HG03439 (cell line): ENCODE measurements around the gene FADS6.

Experiments used
- ATAC-seq: cut with Tn5 transposase; IDR thresholded peaks from one replicate; pipeline ENCODE4 v1.9.1; 2021; ENCODE audit warnings: mild to moderate bottlenecking, moderate library complexity; ENCODE audit not compliant: unreplicated experiment

The FADS6 gene

DNA sequence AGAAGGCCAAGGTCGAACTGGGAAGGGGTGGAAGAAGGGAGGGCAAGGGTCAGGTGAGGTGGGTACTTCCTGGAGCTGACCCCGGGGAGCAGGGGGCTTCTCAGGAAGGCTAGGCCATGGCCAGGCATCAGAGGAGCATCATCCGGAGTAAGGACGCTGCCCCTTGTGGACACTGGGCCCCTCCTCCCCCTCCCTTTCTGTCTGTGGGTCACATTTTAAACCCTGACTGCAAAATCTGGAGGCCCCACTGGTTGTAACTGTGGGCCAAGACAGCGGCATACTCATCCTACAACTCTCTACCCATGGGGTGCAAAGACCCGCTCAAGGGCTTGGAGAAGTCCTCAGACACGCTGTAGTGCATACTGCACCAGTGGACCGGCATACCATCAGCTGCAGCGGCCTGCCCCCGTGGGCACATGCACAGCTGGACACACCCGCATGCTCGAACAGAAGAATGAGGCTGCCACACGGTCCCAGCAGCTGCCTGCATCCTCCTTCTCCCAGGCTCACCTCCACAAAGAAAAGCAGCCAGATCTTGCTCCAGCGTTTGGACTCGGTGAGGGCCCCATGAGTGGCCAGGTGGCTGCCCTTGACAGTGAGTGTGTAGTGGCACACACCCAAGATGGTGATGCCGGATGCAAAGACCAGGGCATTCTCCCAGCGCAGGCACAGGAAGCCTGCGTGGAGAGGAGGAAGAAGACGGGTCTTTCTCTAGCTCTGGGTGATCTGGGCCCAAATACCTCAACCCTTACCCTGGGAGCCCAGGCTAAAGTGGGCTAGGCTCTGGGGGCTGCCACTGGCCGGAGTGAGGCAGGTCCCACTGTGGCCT, 1.2 kb downstream of the FADS6 start:
- ATAC-seq, result no peak

DNA sequence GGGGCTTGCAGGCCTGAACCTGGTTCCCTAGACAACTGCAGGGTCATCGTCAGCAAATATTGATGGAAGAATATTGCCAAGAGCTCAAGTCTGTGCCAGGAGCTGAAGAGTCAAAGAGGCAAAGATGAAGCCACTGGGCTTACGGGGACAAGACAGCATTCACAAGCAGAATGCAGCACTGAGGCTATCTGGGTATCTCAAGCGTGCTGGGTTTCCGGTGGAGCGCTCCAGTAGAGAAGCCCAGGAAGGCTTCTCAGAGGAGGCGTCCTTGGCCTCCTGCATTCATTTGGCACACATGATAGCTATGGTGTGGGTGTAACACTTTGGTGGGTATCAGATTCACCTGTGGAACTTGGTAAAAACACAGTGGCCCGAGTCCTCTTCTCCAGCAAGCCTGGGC, 2.9 kb downstream of the FADS6 start:
- no peak for ATAC-seq

DNA sequence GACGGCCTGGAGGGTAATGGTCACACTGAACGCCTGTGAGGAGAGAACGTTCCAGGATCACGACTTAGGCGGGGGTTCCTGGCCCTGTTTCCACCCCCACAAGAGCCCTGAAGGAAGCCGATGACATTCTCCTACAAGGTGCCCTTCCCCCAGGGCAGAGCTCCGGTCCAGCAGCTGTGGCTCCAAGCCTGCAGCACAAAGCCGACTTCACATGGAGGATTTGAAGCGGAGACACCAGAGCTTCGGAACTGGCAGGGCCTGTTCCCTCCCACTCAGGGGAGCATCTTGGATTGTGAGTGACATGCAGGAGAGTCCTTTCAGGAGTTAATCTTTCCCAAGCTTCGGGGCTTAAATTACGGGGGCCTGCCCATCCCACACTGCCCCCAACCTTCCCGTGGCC, 5.0 kb downstream of the FADS6 start:
- ATAC-seq, result no peak

DNA sequence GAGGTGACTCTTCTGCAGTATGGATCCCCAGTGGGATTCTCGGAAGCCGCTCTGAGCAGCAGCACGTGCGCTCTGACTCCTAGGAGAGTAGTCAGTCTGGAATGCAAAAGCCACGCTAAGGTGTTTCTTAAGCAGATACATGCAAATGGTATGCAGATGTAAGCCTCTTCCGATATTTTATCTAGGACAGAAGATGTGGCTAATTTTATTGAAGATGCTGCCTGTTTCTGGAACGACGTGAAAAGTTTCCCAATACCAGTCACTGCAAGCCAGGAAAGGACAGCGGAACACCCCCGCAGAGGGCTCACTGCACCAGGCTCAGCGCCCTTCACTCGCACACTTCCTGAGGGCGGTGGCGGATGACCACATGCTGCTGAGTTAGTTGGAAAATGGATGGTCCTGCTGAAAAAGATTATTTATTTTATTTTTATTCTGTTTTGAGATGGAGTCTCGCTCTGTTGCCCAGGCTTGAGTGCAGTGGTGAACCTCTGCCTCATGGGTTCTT, 10.1 kb downstream of the FADS6 start:
- ATAC-seq, result no peak

DNA sequence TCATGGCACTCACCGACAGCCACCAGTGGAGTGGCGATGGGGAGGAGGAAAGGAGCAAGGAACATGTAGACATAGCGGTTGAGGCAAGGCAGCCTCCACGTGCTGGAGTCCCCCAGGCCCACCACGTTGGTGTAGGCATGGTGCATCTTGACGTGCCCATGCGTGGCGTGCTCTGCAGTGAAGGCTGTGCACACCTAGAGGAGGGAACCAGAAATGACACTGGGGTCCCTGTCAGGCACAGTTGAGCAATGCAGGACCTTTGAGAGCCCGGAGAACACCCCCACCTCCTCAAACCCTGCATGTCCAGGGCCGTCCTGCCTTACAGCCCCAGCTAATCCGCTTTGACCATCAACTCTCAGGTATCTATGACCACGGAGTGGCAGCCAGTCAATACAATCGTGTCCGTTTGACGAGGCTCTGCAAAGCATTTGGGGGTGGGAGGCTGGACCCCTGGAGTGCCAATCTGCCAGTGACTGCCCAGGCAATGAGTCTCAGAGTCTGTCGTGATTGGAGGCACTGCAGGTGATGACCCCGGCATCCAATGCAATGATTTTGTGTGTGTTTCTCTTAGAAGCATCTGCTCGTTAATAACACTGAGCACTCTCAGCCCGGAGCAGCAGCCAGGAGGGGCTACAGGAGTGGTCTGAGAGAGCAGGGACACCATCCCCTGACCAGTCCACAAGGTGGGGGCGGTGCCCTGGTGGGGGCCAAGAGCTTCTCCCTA, 10.8 kb downstream of the FADS6 start:
- no peak for ATAC-seq

DNA sequence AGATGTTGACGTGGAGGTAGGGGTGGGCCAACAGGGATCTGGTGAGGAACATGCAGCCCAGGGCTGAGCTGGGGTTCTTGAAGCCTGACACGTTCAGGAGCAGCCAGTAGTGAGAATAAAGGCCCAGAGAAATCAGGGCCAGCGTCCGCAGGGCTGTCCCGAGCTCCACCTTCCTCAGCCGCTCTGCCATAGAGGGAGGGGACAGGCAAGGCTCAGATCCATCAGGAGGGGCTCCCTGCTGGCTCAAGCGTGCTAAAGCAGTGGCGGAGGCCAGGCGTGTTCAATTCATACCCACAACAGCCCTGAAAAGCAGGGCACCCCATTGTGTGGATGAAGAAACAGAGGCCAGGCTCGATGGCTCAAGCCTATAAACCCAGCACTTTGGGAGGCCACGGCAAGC, 12.4 kb downstream of the FADS6 start:
- ATAC-seq, result no peak

DNA sequence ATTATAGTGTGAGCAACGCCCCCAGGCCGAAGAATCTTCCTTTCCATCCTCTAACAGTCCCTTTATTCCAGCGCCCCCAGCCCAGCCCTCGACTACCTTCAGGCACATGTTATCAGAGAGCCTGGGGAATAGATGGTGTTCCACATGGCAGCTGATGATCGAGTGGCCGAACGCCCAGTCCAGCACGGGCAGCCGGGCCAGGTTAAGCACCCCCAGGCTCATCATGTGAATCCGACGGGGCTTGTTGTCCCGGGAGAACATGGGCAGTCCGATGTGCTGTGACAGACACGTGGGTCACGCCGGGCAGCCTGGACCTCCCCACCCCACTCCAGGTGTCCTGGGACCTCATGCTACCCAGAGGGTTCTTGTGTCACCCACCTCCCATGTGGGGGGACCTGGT, 14.1 kb downstream of the FADS6 start:
- ATAC-seq, result no peak

DNA sequence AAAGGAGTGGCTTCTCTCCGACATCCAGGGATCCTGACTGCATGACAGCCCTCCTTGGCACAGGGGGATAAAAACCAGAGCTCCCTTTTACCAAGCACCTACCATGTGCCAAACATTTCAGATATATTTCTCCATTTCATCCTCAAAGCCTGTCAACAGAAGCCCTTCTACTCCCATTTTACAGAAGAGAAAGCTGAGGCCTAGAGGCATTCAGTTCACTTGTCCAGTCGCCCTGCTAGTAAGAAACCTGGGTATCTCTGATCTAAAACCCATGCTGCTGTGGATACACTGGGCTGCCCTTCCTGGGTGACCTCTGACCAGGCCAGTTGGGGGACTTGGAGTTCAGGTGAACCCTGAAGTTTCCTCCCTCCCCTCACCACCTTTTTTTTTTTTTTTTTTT, 14.8 kb downstream of the FADS6 start:
- ATAC-seq, result no peak

DNA sequence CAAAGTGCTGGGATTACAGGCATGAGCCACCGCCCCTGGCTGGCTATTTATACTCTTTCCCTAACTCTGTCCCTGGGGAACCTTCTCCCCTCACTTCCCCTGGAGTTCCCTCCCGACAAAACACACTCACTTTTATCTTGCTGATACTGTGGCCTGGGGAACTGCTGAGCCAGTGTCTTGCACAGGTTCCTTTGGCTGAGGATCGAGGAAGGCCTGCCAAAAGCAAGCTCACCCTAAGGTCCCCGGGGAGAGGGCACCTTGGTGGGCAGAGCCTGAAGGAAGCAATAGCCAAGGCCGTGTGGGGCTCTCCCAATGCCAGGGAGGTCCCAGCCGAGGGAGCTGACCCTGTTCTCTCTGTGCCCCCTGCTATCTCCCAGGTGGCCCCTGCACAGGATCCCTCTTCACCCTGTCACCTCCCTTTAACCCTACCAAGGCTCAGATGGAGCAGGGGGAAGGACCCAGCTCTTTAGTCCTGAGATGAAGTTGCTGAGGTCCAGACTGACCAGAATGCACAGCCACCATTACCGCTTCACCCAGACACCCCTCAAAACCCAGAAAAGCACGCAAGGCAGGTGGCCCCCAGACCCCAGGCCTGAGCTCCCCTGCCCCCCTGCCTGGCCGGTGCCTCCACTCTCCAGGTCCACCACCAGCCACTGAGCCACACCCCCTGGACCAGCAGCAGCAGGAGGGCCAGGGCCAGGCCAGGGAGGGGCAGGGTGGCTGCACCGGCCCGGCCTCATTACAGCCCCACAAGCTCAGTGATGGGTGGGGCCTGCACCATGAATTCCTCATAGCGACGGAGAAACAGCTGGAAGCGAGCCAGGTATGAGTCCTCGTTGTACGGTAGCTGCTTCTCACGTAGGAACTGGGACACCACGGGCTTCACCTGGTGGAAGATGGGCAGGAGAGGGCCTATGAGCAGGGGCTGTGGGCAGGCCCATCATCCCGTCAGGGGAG, 15.6 kb downstream of the FADS6 start:
- ATAC-seq, result no peak

DNA sequence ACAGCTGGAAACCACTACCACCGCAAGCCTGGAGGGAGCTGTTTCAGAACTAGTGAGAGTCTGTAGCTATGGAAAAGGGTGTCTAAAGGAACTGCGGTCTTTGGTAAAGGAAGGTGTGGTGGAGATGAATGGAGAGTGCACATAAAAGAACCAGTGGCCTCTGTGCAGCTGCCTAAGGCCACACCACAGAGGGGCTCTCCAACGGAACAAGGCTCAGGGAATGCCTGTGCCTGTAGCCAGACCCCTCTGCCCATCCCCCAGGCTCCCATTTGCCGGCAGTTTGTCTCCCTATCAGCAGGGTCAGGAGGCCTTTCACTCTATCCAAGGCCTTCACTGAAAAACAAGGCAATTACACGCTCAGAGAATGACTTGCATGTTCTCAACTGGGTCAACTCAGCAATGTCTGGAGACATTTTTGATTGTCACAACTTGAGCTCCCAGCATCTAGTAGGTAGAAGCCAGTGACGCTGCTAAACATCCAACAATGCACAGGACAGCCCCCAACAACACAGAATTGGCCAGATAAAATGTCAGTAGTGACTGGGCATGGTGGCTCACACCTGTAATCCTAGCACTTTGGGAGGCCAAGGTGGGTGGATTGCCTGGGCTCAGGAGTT, 17.3 kb downstream of the FADS6 start:
- ATAC-seq, result no peak

DNA sequence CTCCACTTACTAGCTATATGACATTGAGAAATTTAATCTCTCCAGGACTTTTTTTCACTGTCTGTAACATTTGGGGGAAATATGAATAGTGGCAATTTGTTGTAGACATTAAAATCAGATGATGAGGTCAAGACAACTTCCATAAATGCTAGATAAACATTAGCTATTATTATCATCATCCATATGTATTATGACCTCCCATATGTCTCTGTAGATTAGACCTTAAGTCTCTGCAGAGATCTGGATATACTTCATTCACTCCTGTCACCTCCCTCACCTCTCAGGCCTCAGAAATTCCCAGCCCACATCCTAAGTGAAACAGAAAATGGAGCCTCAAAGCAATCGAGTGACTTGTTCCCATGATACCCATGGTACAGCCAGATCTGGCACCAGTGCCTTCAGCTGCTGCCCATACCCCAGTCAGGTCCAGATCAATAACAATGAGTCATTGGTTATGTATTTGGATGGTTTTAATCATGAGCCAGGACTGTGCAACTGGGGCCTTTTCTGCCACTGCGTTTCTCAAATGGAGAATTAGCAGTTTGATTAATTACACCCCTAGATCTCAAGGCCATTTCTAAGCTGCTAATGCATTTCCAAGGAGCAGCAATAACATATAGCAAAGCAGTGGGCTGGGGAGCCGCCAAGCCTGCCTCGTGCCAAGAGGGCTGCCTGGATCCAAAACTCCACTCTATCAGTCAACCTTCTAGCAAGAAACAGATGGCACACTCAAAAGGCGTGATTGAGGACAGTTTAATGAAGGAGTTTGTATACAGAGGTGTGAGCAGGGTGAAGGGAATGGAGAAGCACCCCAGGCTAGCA, 18.1 kb downstream of the FADS6 start:
- no peak for ATAC-seq

DNA sequence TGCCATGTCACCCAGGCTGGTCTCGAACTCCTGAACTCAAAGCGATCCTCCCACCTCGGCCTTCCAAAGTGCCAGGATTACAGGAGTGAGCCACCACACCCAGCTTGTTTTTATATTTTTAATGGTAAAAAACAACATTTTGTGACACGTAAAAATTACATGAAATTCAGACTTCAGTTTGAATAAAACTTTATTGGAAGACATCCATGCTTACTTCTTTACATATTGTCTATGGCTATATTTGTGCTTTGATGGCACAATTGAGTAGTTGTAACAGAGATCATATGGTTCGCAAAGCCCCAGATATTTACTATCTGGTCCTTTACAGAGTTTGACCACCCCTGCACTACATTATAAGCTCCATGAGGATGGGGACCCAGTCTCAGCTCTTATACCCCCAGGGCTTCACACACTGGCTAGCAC, 18.8 kb downstream of the FADS6 start:
- no peak for ATAC-seq

DNA sequence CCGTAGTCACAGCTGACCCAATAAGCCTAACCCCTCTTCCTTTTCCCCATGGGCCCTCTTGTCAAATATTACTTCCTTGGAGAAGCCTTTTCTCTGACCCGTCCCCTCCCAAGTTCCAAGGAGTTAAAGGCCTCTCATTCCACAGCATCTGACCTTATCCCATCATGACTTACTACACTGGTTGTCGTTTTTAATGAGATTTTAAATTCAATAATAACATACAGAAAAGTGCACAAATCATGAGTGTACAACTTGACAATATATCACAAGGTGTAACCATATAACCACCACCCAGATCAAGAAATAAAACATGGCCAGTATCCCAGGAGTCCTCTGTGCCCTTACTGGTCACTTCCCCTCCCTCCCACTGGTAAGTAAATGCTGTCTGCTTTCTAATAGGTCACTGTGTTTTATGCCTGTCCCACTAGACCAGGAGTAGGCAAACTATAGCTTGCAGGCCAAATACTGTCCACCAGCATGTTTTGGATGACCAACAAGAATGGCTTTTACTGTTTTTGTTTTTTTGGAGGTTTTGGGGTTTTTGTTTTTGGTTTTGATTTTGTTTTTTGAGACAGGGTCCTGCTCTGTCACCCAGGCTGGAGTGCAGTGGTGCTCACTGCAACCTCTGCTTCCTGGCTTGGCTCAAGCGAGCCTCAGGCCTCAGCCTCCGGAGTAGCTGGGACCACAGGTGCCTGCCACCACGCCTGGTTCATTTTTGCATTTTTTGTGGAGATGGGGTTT, 19.4 kb downstream of the FADS6 start:
- no peak for ATAC-seq

DNA sequence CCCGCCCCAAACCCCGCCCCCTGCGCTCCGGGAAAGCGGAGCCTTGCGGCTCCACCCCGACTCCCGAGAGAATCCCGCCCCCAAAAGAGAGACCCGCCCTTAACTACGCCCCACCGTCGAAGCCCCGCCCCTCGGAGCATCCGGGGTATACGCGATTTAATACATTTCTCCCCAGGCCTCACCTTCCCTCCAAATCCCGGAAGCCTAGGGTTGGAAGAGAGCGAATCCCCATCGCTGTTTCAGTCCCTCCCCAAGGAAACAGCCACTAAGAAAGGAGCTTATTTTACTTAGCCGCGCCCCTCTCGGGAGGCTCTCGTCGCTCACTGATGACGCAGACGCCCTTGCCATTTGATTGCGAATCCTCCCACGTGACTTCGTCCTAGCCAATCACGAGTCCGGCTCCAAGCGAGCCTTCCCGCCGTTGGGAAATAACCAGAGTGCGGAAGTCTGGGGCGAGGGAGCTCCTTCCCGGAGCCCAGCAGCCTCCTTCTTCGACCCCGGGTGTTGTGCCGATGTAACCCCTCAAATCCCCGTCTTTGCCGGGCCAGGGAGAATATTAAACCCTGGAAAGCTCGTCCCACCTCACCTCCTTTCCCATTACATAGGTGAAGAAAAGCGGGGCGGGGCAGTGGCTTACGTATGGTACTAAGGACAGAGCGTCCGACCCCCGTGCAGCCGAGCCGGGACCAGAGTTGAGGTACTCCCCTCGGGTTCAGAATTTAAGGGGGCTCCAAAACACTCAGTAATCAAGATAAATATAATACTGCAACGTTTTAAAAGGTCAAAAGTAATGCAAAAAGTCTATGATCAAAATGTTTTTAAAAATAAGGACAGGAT, 20.2 kb downstream of the FADS6 start:
- ATAC-seq, result peak; percentile 91

DNA sequence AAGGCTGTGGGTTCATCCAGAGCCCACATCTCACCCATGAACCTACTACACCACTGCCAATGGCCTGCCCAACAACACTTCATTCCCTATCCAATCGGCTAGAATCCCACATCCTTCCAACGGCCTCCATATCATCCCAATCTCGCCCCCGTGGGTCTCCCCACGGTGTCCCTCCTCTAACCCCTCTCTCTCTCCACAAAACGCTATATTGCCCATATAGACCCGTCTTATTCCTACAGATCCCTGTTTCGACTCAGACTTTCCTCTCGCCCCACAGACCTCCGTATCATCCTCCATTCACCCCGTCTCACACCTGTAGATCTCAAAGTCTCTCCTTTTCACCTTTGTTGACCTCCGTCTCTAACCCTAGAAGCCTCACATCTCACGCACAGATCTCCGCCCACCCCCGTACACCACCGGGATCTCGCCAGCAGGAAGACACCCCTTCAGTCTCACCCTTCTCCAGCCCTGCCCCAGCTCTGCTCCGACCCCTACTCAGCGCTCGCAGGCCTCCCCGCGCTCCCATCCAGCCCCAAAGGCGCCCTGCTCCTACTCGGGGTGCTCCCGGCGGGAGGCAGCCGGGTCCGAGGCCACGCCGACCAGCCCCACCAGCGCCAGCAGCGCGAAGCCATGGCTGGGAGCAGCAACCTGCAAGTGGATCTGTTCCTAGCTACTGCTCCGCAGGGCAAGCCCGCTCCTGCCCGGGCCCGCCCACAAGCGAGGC, 21.0 kb downstream of the FADS6 start, which contains the start of gene FDXR:
TSS of gene FDXR (minus strand) at position 682 of the 724 bp plus-strand sequence. CDS start at position 632, 50 bp downstream.
- ATAC-seq, result peak; percentile 27

DNA sequence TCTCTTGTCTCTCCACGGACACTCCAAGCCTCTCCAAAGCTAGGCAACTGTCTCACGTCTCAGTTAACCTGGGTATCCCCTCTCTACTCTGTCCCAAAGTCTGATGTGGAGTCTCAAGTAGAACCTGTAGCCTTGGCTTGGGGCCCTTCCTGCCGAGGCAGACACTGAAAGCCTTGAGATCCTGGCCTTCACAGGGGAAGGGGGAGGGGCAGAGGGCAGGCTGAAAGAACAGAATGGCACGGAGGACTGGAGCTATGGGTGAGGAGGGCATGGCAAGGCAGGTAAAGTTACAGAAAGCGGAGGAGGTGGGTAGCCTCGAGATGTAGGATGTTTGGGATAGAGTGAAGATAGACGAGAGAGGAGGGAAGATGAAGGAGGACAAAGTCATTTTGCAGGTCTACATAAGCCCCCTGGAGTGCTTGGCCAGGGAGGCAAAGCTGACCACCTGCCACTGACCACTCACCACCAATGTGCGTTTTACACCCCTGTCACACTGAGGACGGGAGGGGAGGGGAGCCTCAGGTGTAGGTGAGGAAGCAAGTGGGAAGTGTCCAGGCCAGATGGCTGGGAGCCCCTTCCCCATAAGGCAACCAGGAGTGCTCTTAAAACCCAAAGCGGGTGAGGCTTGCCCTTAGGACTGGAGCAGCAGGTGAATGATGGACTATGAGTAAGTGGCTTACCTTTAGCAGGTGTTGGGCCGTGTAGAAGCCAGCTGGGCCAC, 21.9 kb downstream of the FADS6 start:
- ATAC-seq, result no peak

DNA sequence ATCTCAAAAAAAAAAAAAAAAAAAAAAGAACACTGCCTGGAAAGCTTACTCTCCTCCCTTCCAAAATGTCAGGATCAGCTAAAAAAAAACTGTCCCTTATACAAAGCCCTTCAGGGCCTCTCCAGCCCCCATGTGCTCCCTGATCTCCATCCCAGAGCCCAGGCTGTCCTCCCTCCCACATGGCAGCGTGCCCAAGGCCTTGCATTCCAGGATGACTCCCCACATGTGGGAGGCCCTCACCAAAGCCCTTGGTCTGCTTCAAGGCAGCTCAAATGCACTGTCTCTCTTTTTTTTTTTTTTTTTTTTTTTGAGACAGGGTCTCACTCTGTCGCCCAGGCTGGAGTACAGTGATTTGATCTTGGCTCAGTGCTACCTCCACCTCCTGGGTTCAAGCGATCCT, 22.9 kb downstream of the FADS6 start:
- ATAC-seq, result no peak
